Esophagus mucosa (tissue), 1 donor: ENCODE data around the gene HOXB5. TPM values are rescaled to one million over a fixed set of nuclear protein-coding genes. Genes with fewer than 3 reads are reported as not detected.
A peak's percentile ranks its signal among the peaks of the same experiment; 100 is the strongest.

Source experiments
- ATAC-seq: fragments of 200-7000 bp; cut with Tn5 transposase; one replicate; pipeline ENCODE4 v1.9.1; 2020
- total RNA-seq: library from RNA; stranded (reverse); gene quantifications from one replicate; pipeline ENCODE4 v1.2.4, GENCODE V29; 2023
- donor health status: DM: yes; HTN: yes; CAD: no.

HOXB5 gene
- total RNA-seq, 1 donor from 2014 or later, result 0.16 TPM

DNA sequence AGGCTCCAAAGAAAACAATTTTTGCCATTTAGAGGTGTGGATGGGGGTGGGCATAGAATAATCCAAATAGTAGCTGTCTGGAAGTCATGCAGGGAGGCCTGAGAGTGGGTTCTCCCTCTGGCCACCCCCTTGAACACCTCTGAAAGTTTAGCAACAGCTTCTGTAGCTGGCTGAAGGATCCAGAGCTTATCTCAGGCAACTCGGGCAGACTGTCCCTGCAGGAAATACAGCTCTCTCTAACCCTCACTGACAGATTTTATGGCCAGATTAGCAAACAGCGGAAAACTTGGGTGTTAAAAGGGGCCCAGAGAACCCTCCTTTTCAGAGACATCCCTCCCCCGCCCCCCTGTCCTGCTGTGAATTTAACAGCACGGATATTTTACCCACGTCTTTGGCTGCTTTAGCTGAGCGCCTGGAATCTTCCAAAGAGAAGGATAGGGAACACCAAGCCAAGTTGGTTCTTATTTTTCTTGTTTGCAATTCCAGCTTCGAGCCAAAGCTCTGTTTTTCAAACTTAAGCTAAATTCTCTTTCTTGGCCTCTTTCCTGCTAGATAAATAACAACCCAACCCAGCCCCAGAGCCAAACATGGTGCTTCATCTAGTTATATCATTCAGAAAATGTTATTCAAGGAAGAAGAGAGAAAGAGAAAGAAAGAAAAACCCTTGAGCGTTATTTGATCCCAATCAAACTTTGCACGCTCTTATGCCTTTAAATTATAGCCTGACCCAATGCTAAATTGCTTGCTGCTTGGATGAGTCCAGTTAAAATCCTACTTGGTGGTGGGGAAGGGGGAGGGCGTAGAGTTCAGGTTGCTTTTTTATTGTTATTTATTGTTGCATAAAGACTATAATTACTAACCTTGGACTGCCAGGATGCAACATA, 46.4 kb downstream of the HOXB5 start:
- ATAC-seq, result no peak

GRCh38 chr17:48546137-48546923, 47.2 kb downstream of the HOXB5 start:
- ATAC-seq, result no peak

DNA sequence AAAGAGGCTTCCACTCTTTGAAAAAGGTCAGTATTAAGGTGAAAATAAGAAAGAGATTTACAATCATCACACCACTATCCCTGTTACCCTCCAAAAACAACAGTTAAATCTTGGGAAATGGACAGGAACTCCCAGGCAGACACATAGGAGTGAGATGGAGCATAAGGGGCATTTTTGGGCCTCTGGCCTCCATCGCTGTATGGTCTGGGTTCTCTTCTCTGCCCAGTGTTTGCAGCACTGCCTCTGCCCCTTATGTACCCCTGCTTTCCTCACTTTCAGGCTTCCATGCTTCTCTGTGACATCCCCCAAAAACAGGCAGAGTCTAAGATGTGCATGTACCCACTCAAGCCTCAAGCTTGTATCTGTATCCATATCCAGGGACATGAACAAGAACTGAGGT, 48.0 kb downstream of the HOXB5 start:
- ATAC-seq, result no peak

- no peak for ATAC-seq
Measured at GRCh38 chr17:48545022-48545375, 48.6 kb downstream of the HOXB5 start, which contains the start of gene HOXB2. TSS of gene HOXB2 (minus strand) at chr17:48545109. CDS start at chr17:48544911, 198 bp downstream.

- ATAC-seq, result peak; percentile 41
Measured at GRCh38 chr17:48544349-48545021, 49.1 kb downstream of the HOXB5 start.

GRCh38 chr17:48543854-48544348, 49.7 kb downstream of the HOXB5 start:
- ATAC-seq, result no peak

DNA sequence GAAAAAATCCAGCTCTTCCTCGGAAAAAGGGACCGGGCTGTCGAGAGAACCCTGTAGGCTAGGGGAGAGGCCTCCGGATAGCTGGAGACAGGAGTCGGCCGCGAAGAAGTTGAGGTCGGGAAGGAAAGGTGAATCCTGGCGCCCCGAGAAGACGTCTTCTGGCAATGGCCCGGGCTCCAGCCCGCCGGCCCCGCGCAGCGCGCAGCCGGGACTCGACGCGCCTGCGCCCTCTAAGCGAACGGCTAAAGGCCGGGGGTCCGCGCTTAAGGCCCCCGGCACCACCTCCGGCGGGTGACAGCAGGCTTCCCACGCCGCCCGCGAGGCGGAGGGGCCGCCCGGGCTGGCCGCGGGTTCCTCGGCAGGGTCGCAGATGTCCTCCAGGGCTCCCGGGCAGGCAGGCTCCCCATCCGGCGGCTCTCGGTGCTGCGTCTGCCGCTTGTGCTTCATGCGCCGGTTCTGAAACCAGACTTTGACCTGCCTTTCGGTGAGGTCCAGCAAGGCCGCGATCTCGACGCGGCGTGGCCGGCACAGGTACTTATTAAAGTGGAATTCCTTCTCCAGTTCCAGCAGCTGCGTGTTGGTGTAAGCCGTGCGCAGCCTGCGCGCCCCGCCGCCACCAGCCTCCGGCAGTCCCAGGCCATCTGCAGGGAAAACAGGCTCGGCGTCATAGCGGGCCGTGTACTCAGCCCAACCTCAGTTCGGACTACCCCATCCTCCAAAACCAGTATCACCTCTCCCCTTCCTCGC, 50.3 kb downstream of the HOXB5 start:
- ATAC-seq, result peak; percentile 67

GRCh38 chr17:48542698-48543106, 50.9 kb downstream of the HOXB5 start:
- no peak for ATAC-seq

GRCh38 chr17:48542114-48542656, 51.4 kb downstream of the HOXB5 start:
- ATAC-seq, result peak; percentile 5

DNA sequence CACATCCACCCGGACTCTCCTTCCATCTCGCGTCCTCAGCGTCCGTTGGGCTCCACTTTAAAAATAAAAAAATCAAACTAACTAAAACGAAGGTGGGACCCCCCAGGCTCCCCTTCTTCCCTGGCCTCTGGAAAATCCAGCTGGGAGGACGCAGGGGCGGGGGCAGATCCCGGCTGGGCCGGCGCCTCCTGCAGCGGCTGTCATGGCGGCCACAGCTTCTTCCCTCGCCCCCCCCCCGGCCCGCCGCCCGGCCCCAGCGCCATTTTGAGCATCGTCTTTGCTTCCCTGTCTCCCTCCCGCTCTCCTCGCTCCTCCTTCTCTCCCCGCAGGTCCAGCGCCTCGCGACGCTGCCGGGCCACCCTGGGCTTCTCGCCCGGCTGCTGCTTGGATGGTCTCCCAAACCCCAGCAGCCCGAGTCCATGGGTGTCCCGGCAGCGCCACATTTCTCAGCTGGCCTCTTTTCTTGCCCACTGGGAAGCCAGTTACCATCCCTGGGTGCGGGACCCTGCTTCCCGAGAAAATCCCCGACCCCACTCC, 51.9 kb downstream of the HOXB5 start:
- ATAC-seq, result peak; percentile 30

Other genes starting within 250 kb of the HOXB5 start
- 0.68 TPM for gene SKAP1, start 163.6 kb downstream of the HOXB5 start, total RNA-seq
- 0.24 TPM for gene HOXB1, start 62.8 kb downstream of the HOXB5 start, total RNA-seq
- gene HOXB2, start 48.7 kb downstream of the HOXB5 start, total RNA-seq, result 14.1 TPM
- gene HOXB4, start 15.4 kb downstream of the HOXB5 start, total RNA-seq, result 2.4 TPM
- 6.0 TPM for gene HOXB3, start 3.5 kb downstream of the HOXB5 start, total RNA-seq
- 0.28 TPM for gene HOXB6, start 11.2 kb upstream of the HOXB5 start, total RNA-seq
- gene HOXB7, start 17.2 kb upstream of the HOXB5 start, total RNA-seq, result 2.1 TPM
- gene HOXB8, start 21.5 kb upstream of the HOXB5 start, total RNA-seq, result not detected
- not detected for gene HOXB9, start 32.6 kb upstream of the HOXB5 start, total RNA-seq
- gene PRAC1, start 128.7 kb upstream of the HOXB5 start, total RNA-seq, result not detected
- not detected for gene PRAC2, start 129.4 kb upstream of the HOXB5 start, total RNA-seq
- gene HOXB13, start 135.0 kb upstream of the HOXB5 start, total RNA-seq, result not detected
- 0.12 TPM for gene TTLL6, start 223.4 kb upstream of the HOXB5 start, total RNA-seq
- 100 TPM for gene CALCOCO2, start 237.3 kb upstream of the HOXB5 start, total RNA-seq